Parathyroid adenoma (tissue), 2 donors: Measurements from ENCODE around the gene MOB3B.
A peak's percentile ranks its signal among the peaks of the same experiment; 100 is the strongest.

Experiments
- H2AFZ ChIP-seq: fragments of 300-600 bp; sonication (generic); one replicate; pipeline ENCODE4 v1.7.0; 2017; ENCODE audit warnings: antibody characterized with exemption, mild to moderate bottlenecking
- H3K27ac ChIP-seq: fragments of 300-600 bp; sonication (generic); one replicate; pipeline ENCODE4 v1.7.0; 2017
- H3K27me3 ChIP-seq: fragments of 300-600 bp; sonication (generic); one replicate; pipeline ENCODE4 v1.7.0; 2017; ENCODE audit warnings: low read length; ENCODE audit not compliant: control insufficient read depth, insufficient read depth
- H3K36me3 ChIP-seq: fragments of 300-600 bp; sonication (generic); one replicate; pipeline ENCODE4 v1.7.0; 2017; ENCODE audit warnings: low read length; ENCODE audit not compliant: control insufficient read depth, insufficient read depth
- H3K4me1 ChIP-seq: fragments of 300-600 bp; sonication (generic); one replicate; pipeline ENCODE4 v1.7.0; 2017; ENCODE audit warnings: control low read depth
- H3K4me2 ChIP-seq: fragments of 300-600 bp; sonication (generic); one replicate; pipeline ENCODE4 v1.7.0; 2017; ENCODE audit warnings: low read length
- H3K4me3 ChIP-seq: fragments of 300-600 bp; sonication (generic); one replicate; pipeline ENCODE4 v1.7.0; 2017; ENCODE audit warnings: low read depth, low read length
- H3K79me2 ChIP-seq: fragments of 300-600 bp; sonication (generic); one replicate; pipeline ENCODE4 v1.7.0; 2017; ENCODE audit warnings: control low read depth
- H3K9ac ChIP-seq: fragments of 300-600 bp; sonication (generic); one replicate; pipeline ENCODE4 v1.7.0; 2017; ENCODE audit warnings: mild to moderate bottlenecking
- H3K9me3 ChIP-seq: fragments of 300-600 bp; sonication (generic); one replicate; pipeline ENCODE4 v1.7.0; 2017; ENCODE audit warnings: low read length; ENCODE audit not compliant: control insufficient read depth
- TF ChIP-seq, protein P1 (sequence below): fragments of 300-600 bp; sonication (generic); IDR thresholded peaks from one replicate; pipeline ENCODE4 v1.7.0; 2017; ENCODE audit warnings: antibody characterized with exemption, mild to moderate bottlenecking
- donor health status: primary hyperparathyroidism.

Gene MOB3B

DNA sequence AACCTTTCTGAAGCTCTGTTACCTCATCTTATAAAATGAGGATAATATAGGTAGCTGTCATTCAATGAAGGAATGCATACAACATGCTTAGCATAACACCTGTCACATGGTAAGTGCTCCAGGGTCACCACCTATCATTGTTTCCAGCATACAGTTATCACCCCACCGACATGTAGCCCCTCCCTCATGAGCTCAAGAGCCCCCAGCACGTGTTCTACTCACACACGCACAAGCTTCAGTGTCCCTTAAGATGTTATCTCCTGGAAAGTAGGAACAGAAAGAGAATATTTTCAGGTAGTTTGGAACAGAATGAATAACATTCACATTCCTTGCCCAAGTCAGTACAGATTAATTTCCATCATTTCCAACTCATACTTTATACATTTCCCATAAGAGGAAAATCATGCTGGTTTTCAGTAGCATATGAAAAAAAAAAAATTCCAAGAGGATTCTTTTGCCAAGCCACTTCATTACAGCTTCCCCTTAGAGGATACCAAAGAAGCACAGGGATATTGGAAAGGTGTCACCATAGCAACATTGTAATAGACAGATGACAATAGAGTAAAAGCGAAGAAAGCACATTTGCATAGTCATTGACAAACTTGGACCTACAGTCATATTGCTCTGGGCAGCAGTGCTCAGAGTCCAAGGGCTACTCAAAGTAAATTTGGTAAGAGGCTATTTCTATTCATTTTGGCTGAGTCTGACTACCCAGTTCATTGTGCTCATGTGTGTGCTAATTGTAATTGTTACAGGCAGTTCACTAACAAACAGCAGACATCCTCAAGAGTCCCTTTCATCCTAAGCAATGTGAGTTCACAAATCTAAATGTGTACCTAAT is 1.5 kb upstream of the MOB3B start:
- Histone ChIP-seq H3K9ac (no peak overlapping the region), H3K36me3 (no peaks in the 10 kb centered on the region)

DNA sequence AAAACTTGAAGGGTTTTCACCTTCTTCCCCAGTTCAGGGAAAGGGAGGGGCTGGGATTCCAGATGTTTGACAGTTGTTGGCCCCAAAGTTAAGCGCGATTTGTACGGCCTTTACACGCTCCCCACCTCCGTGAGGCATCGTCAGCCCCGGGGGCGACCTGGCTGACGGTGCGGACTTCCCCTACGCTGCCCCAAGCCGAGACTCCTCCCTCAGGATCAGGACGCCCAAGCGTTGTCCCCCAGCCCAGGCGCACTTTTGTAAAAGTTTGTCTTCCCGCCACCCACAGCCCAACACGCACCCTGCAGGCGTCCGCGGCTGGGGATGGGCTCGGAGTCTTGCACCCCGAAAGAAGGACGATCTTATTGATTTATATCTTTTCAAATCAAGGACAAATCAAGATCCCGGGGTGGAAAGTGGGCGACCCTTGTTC is 713 bp downstream of the MOB3B start:
- Histone ChIP-seq H3K4me2 (peak overlapping the region; percentile 92), H3K9me3 (no peaks in the 10 kb centered on the region), H3K36me3 (no peaks in the 10 kb centered on the region), H3K27ac (peak overlapping the region; percentile 15), H3K4me1 (no peaks in the 10 kb centered on the region), H3K79me2 (no peaks in the 10 kb centered on the region), H2AFZ (peak overlapping the region; percentile 66), H3K27me3 (no peaks in the 10 kb centered on the region), H3K4me3 (peak overlapping the region; percentile 68), H3K9ac (no peak overlapping the region)
- TF ChIP-seq, protein P1, sequence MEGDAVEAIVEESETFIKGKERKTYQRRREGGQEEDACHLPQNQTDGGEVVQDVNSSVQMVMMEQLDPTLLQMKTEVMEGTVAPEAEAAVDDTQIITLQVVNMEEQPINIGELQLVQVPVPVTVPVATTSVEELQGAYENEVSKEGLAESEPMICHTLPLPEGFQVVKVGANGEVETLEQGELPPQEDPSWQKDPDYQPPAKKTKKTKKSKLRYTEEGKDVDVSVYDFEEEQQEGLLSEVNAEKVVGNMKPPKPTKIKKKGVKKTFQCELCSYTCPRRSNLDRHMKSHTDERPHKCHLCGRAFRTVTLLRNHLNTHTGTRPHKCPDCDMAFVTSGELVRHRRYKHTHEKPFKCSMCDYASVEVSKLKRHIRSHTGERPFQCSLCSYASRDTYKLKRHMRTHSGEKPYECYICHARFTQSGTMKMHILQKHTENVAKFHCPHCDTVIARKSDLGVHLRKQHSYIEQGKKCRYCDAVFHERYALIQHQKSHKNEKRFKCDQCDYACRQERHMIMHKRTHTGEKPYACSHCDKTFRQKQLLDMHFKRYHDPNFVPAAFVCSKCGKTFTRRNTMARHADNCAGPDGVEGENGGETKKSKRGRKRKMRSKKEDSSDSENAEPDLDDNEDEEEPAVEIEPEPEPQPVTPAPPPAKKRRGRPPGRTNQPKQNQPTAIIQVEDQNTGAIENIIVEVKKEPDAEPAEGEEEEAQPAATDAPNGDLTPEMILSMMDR, result no peak

More for the DNA sequence above, 1.5 kb upstream of the MOB3B start:
- Histone ChIP-seq H3K4me1 (no peaks in the 10 kb centered on the region), H3K27me3 (no peaks in the 10 kb centered on the region), H3K4me3 (no peak overlapping the region), H3K4me2 (no peak overlapping the region), H3K79me2 (no peaks in the 10 kb centered on the region), H3K9me3 (no peaks in the 10 kb centered on the region), H3K27ac (no peak overlapping the region), H2AFZ (no peak overlapping the region)
- TF ChIP-seq, protein P1, result no peak

DNA sequence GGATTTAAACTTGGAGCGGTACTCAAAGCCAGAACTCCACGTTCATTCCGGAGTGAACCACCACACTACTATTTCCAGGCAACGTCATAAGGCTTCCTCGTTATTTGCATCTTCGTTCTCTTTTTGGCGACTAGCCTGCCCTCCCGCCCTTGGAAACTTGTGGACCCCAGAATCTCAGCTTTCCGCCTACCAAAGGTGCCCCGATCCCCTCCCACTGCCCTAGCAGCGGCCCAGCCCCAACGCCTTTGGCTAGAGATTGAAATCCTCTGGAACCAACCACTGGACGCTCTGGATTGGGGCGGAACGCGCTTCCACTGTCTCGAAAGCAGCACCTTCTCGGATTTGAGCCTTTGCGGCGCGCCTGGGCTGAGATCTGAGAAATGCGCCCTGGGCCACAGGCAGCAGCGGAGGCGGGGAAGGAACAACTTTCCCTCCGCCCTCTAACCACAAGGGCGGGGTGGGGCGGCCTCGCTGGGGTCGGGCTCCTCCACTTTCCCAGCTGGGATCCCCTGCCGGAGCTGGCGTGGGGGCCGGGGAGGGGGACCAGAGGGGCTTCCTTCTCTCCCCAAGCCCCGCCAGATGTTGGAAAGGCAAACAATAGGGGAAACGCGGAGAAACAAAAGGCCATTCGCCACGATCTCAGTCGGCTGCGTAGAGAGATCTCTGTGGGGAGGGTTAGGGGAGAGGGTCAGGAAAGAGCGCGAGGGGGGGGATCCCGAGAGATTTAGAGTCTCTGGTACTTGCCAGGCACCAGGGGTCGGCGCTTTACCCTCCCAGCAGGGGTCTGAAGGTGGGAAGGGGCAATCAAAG is 1.3 kb downstream of the MOB3B start:
- TF ChIP-seq, protein P1, result no peak
- Histone ChIP-seq H2AFZ (peak overlapping the region; percentile 66), H3K4me3 (peak overlapping the region; percentile 68), H3K9ac (no peak overlapping the region), H3K36me3 (no peaks in the 10 kb centered on the region), H3K79me2 (no peaks in the 10 kb centered on the region), H3K27me3 (no peaks in the 10 kb centered on the region), H3K4me2 (peak overlapping the region; percentile 92), H3K4me1 (no peaks in the 10 kb centered on the region), H3K9me3 (no peaks in the 10 kb centered on the region), H3K27ac (peak overlapping the region; percentile 15)

DNA sequence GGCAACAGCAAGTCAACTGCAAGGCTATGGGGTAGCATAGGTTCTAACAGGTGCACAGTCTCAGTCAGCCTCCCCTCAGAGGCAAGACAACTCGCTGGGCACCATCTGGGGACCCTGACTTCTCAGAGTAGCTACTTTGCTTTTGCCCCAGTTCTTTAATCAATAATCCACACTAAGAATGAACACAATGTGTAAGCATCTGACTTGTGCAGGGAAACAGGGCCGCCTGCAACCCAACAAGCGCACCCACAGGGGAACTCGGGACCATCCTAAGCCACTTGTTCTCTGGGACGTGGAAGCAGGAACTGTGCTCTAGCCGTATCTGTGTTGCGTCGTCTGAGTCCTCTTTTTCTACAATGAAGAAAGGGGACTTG is 1.9 kb downstream of the MOB3B start:
- peak overlapping the region; percentile 92 for H3K4me2 ChIP-seq
- H3K9ac ChIP-seq, result no peak overlapping the region
- H3K9me3 ChIP-seq, result no peaks in the 10 kb centered on the region
- no peaks in the 10 kb centered on the region for H3K27me3 ChIP-seq
- no peaks in the 10 kb centered on the region for H3K79me2 ChIP-seq
- no peak overlapping the region for H3K27ac ChIP-seq
- H3K4me3 ChIP-seq, result no peak overlapping the region
- no peaks in the 10 kb centered on the region for H3K4me1 ChIP-seq
- peak overlapping the region; percentile 66 for H2AFZ ChIP-seq
- H3K36me3 ChIP-seq, result no peaks in the 10 kb centered on the region
- TF ChIP-seq, protein P1, result no peak
